ENCODE measurements around the gene SPP2.

Gene SPP2

GRCh38 chr2:234096164-234096563, 45.7 kb downstream of the SPP2 start:
- FAIRE-seq, result no peak

GRCh38 chr2:234098681-234099080, 48.2 kb downstream of the SPP2 start:
- FAIRE-seq, result no peak

GRCh38 chr2:234099266-234099665, 48.8 kb downstream of the SPP2 start:
- FAIRE-seq, result no peak

- FAIRE-seq, result no peak
These were observed 50.2 kb downstream of the SPP2 start for GRCh38 chr2:234100686-234101085.

GRCh38 chr2:234102112-234102511, 51.6 kb downstream of the SPP2 start:
- FAIRE-seq, result no peak

GRCh38 chr2:234107861-234108260, 57.4 kb downstream of the SPP2 start:
- FAIRE-seq, result no peak

GRCh38 chr2:234109321-234109720, 58.8 kb downstream of the SPP2 start:
- no peak for FAIRE-seq

- FAIRE-seq, result no peak
These were observed 59.7 kb downstream of the SPP2 start for GRCh38 chr2:234110219-234110618.

- FAIRE-seq, result no peak
These were observed 61.0 kb downstream of the SPP2 start for GRCh38 chr2:234111523-234111922.

- FAIRE-seq, result no peak
These were observed 65.5 kb downstream of the SPP2 start for GRCh38 chr2:234116010-234116409.

- no peak for FAIRE-seq
These were observed 71.5 kb downstream of the SPP2 start for GRCh38 chr2:234121999-234122398.

- FAIRE-seq, result no peak
These were observed 75.1 kb downstream of the SPP2 start for GRCh38 chr2:234125451-234126145.

- FAIRE-seq, result no peak
These were observed 75.6 kb downstream of the SPP2 start for GRCh38 chr2:234126146-234126470.
